Epithelial cell of proximal tubule (primary cell): ENCODE measurements around the gene FAM222B. TPM values are rescaled to one million over a fixed set of nuclear protein-coding genes. Genes with fewer than 3 reads are reported as not detected.
"Not testable (repeated sequence)": the region's sequence is repeated elsewhere in the genome, so short reads cannot be mapped to it uniquely, and the experiment has no call there.

Source experiments
- DNase-seq: peaks from one replicate; pipeline ENCODE4 v3.0.0-alpha.2; 2011; ENCODE audit warnings: low read depth
- H3K4me3 ChIP-seq: 2 replicates; pipeline ENCODE4 v1.5.1; 2011; ENCODE audit warnings: low read depth, mild to moderate bottlenecking, low read length
- total RNA-seq: library from RNA; depleted of rRNA; stranded (reverse); fragments of >200 nt; gene quantifications from 2 replicates; pipeline ENCODE4 v1.2.3, GENCODE V29; 2015
- TF ChIP-seq, protein P1 (sequence below): conservative IDR thresholded peaks from 2 replicates; pipeline ENCODE4 v1.5.1; 2012; ENCODE audit warnings: low read depth, mild to moderate bottlenecking, low read length

FAM222B gene
- total RNA-seq, 1 donor from 2014 or later = 11.9 TPM

- TF ChIP-seq, protein P1, sequence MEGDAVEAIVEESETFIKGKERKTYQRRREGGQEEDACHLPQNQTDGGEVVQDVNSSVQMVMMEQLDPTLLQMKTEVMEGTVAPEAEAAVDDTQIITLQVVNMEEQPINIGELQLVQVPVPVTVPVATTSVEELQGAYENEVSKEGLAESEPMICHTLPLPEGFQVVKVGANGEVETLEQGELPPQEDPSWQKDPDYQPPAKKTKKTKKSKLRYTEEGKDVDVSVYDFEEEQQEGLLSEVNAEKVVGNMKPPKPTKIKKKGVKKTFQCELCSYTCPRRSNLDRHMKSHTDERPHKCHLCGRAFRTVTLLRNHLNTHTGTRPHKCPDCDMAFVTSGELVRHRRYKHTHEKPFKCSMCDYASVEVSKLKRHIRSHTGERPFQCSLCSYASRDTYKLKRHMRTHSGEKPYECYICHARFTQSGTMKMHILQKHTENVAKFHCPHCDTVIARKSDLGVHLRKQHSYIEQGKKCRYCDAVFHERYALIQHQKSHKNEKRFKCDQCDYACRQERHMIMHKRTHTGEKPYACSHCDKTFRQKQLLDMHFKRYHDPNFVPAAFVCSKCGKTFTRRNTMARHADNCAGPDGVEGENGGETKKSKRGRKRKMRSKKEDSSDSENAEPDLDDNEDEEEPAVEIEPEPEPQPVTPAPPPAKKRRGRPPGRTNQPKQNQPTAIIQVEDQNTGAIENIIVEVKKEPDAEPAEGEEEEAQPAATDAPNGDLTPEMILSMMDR = no peak
- H3K4me3 ChIP-seq = no peak overlapping the region
- DNase-seq = no peak
Measured at GRCh38 chr17:28879886-28880571, 37.4 kb upstream of the FAM222B start.

- no peak for DNase-seq
- no peak overlapping the region for H3K4me3 ChIP-seq
- TF ChIP-seq, protein P1 = peak; percentile 52
Measured at GRCh38 chr17:28878981-28879380, 36.4 kb upstream of the FAM222B start.

GRCh38 chr17:28878158-28878910 lies 35.7 kb upstream of the FAM222B start:
- DNase-seq = no peak
- TF ChIP-seq, protein P1 = no peak
- no peak overlapping the region for H3K4me3 ChIP-seq

DNA sequence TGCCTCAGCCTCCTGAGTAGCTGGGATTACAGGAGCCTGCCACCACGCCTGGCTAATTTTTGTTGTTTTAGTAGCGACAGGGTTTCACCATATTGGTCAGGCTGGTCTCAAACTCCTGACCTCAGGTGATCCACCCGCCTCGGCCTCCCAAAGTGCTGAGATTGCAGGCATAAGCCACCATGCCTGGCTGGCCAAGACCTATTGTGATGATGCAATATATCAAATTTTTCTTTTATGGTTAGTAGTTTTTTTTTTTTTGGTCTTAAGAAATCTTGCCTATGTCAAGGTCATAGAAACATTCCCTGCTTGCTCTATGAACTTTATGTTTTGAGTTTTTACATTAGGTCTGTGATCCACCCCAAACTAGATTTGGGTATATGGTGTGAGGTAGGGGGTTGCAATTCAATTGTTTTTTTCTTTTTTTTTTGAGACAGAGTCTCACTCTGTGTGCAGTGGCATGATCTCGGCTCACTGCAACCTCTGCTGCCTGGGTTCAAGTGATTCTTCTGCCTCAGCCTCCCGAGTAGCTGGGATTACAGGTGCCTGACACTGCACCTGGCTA lies 34.6 kb upstream of the FAM222B start:
- DNase-seq, H3K4me3 ChIP-seq: not testable (repeated sequence)

DNA sequence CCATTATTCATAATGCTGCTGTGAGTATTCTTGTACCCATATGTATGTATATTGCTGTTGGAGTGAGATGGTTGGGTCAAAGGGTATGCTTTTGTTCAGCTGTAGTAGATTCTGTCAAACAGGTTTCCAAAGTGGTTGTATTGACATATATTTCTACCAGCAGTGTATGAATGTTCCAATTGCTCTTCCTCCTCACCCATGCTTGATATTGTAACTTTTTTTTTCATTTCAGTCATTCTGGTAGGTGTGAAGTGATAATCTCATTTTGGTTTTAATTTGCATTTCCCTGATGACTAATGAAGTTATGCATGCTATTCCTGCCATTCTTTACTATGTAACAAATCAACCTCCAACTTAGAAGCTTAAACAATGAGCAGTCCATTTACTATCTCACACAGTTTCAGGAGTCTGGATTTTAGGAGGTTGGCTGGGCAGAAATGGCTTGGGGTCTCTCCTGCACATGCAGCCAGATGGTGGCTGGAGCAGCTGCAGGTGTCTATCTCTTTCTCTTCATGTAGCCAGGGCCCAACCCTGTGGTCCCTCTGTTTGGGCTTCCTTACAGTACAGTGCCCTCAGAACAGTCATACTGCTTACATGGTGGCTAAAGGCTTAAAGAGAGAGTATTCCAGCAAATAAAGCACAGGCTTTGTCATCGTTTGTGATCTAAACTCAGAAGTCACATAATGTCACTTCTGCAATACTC lies 33.4 kb upstream of the FAM222B start:
- DNase-seq = no peak
- TF ChIP-seq, protein P1 = no peak
- no peak overlapping the region for H3K4me3 ChIP-seq

GRCh38 chr17:28874750-28875149 lies 32.2 kb upstream of the FAM222B start:
- no peak for DNase-seq

More at GRCh38 chr17:28874750-28875149, 32.2 kb upstream of the FAM222B start:
- TF ChIP-seq, protein P1 = no peak
- no peak overlapping the region for H3K4me3 ChIP-seq
